ENCODE data around the gene PRKD3.

GRCh38 chr2:37361216-37361815 lies 36.7 kb upstream of the PRKD3 start:
- no peak for TF ChIP-seq GATA3 (IDR thresholded peaks at IDR 0.05; ENCODE audit: low read depth, low read length)
- TF ChIP-seq GATA2 (IDR thresholded peaks at IDR 0.05; ENCODE audit: low read depth, low read length), result no peak
